GM12892 (cell line): Measurements from ENCODE around the gene FAM13A.
"Not testable (repeated sequence)": the region's sequence is repeated elsewhere in the genome, so short reads cannot be mapped to it uniquely, and the experiment has no call there.

ENCODE experiments used
- DNase-seq: peaks from one replicate; pipeline ENCODE4 v3.0.0; 2011; ENCODE audit not compliant: insufficient read length
- FAIRE-seq: peaks from 2 replicates; lab custom pipeline; 2011; peaks lifted over from hg19 to GRCh38; lab: Jason Lieb, UNC
- POLR2A ChIP-seq: IDR thresholded peaks from 2 replicates; pipeline ENCODE4 v1.6.1; 2011; ENCODE audit warnings: low read depth, low read length, control low read depth
- POLR2AphosphoS5 ChIP-seq: IDR thresholded peaks from 2 replicates; pipeline ENCODE4 v1.6.1; 2011; ENCODE audit warnings: low read depth, low read length, control low read depth
- TAF1 ChIP-seq: IDR thresholded peaks from 2 replicates; pipeline ENCODE4 v1.6.1; 2011; ENCODE audit warnings: low read depth, mild to moderate bottlenecking, control low read depth, low read length, borderline replicate concordance

Gene FAM13A

GRCh38 chr4:88939697-88940096, 117.3 kb downstream of the FAM13A start:
- DNase-seq (no peak), FAIRE-seq (no peak)
- TF ChIP-seq POLR2AphosphoS5 (no peak), TAF1 (no peak), POLR2A (no peak)

GRCh38 chr4:88938138-88938537, 118.8 kb downstream of the FAM13A start:
- no peak for TF ChIP-seq POLR2AphosphoS5
- no peak for TF ChIP-seq POLR2A
- no peak for TF ChIP-seq TAF1
- DNase-seq (no peak), FAIRE-seq (no peak)

DNA sequence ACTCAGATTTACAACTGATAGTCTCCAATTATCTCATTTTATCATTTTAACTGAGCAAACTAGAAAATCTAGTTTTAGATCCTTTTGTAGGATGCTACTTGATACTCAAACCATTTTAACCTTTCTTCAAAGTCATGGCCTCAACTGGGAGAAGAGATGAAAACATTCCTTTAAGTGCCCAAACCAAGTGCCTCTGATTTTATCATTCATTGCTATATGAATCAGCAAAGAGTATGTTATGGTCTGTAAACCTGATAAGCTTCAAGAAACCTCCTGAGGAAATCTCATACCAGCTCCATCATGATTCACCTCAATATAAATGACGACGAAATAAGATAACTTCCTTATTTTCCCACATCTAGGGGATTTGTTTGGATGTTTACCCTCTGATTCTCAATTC, 119.9 kb downstream of the FAM13A start:
- DNase-seq (no peak), FAIRE-seq (no peak)
- TF ChIP-seq TAF1, result no peak
- TF ChIP-seq POLR2A, result no peak
- TF ChIP-seq POLR2AphosphoS5, result no peak

DNA sequence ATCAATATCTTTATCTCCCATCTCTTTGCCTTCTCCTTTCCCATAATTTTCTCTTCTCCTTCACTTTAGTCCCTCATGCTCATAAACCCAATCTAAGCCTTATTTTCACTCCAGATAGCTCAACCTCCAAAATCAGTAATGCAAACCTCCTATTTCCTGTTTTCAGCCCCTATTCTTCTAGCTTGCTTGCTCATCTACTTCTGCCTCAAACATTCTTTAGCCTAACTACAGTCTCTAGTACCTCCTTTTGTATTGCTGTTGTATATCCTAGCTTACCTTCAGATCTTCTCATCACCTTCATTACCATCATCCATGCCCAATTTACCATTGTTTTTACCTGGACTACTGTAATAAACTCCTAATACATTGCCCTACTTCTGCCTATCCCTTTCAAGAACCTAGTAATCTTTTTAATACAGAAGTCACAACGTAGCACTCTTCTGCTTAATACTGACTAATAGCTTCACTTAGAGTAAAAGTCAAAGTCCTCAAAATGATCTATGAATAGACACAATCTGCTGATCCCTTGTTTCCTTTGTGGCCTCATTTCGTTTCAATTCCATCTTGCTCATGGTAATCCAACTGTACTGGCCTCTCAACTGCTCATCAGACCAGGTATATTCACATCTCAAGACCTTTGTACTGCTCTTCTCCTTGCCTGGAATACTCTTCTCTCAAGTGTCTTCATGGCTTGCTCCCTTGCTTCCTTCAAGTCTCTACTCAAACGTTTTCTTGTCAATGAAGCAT, 123.4 kb downstream of the FAM13A start:
- DNase-seq (no peak), FAIRE-seq (no peak)
- TF ChIP-seq TAF1 (no peak), POLR2AphosphoS5 (no peak), POLR2A (no peak)

DNA sequence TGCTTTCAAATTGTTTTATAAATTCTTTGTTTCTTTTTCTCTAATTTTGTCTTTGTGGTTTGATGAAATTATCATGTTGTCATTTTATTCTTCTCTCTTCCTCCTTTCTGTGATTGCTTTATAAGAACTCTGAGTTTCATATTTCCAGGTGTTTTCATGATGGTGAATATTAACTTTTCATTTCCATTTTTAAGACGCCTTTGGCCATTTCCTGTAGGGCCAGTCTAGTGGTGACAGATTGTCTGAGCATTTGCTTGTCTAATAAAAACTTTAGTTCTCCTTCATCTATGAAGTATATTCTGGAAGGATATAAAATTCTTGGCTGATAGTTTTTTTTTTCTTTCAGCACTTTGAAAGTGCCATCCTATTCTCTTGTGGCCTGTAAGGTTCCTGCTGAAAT, 128.1 kb downstream of the FAM13A start:
- FAIRE-seq (no peak), DNase-seq (no peak)
- TF ChIP-seq TAF1 (no peak), POLR2A (no peak), POLR2AphosphoS5 (no peak)

GRCh38 chr4:88927420-88927819, 129.6 kb downstream of the FAM13A start:
- no peak for FAIRE-seq

GRCh38 chr4:88919056-88919455, 137.9 kb downstream of the FAM13A start:
- no peak for FAIRE-seq
- TF ChIP-seq TAF1, result no peak
- TF ChIP-seq POLR2AphosphoS5, result no peak
- no peak for TF ChIP-seq POLR2A

More at GRCh38 chr4:88927420-88927819, 129.6 kb downstream of the FAM13A start:
- TF ChIP-seq POLR2A (no peak), TAF1 (no peak), POLR2AphosphoS5 (no peak)
- DNase-seq, result no peak

DNA sequence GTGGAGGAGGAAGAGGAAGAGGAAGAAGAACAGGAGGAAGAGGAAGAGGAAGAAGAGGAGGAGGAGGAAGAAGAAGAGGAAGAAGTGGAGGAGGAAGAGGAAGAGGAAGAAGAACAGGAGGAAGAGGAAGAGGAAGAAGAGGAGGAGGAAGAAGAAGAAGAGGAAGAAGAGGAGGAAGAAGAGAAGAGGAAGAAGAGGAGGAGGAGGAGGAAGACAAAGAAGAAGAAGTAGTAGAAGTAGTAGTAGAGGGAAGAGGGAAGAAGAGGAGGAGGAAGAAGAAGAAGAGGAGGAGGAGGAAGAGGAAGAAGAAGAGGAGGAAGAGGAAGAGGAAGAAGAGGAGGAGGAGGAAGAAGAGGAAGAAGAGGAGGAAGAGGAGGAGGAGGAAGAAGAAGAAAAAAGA, 143.8 kb downstream of the FAM13A start:
- DNase-seq, FAIRE-seq: not testable (repeated sequence)

More at GRCh38 chr4:88919056-88919455, 137.9 kb downstream of the FAM13A start:
- no peak for DNase-seq

GRCh38 chr4:88911246-88912212, 145.5 kb downstream of the FAM13A start:
- TF ChIP-seq POLR2A (no peak), TAF1 (no peak), POLR2AphosphoS5 (no peak)
- FAIRE-seq (no peak), DNase-seq (no peak)

GRCh38 chr4:88910101-88910500, 146.9 kb downstream of the FAM13A start:
- FAIRE-seq (no peak), DNase-seq (no peak)
- TF ChIP-seq POLR2A (no peak), TAF1 (no peak), POLR2AphosphoS5 (no peak)

- no peak for TF ChIP-seq POLR2AphosphoS5
- no peak for TF ChIP-seq TAF1
- TF ChIP-seq POLR2A, result no peak
- FAIRE-seq (no peak), DNase-seq (no peak)
Observed at GRCh38 chr4:88908521-88908920, 148.5 kb downstream of the FAM13A start.

DNA sequence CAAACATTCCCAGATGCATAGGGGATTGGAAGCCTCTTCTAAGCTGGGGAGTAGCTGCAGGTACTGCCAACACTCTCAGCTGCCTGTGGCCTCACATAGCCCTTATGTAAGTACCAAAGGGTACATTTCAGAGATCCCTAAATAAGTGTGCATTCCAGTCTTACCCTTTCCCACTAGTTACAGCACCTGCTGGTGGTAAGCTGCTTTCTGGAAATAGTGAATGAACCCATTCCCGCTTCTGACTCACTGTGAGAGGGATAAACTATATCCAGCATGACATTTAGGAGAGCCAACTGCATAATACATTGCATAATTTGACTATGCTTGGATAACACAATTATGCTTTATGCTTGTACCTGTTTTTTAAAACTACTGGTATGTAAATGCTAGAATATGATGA, 149.0 kb downstream of the FAM13A start:
- DNase-seq (no peak), FAIRE-seq (no peak)
- no peak for TF ChIP-seq POLR2AphosphoS5
- no peak for TF ChIP-seq POLR2A
- TF ChIP-seq TAF1, result no peak

DNA sequence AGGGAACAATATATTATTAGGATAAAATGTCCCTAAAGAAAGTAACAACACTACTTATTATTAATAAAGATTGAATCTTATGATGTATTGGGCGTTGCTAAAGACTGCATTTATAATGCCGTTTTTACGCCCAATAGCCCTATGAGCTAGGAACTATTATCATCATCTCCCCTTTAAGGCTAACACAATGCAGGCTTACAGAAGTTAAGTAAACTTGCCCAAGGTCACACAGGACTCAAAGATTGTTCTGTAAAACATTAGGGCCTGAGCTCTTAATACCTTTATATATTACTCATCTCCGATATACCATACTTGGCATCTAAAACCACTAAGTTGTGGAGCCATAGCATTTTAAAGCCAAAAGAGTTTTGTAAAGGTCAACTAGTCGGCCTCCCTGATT, 149.5 kb downstream of the FAM13A start:
- DNase-seq (no peak), FAIRE-seq (no peak)
- TF ChIP-seq TAF1, result no peak
- no peak for TF ChIP-seq POLR2AphosphoS5
- no peak for TF ChIP-seq POLR2A

- FAIRE-seq, DNase-seq: not testable (repeated sequence)
Observed at GRCh38 chr4:88904240-88904639, 152.7 kb downstream of the FAM13A start.
